Neural progenitor cell (in vitro differentiated cells): Measurements from ENCODE around the gene RNASEH2A.

ENCODE experiments used
- EZH2 ChIP-seq: fragments of 200-600 bp; sonication (generic); IDR thresholded peaks from 2 replicates; pipeline ENCODE4 v1.6.1; 2017; ENCODE audit warnings: antibody characterized with exemption, mild to moderate bottlenecking, moderate library complexity
- EZH2phosphoT487 ChIP-seq: fragments of 200-600 bp; sonication (generic); IDR thresholded peaks from 2 replicates; pipeline ENCODE4 v1.6.1; 2017; ENCODE audit warnings: antibody characterized with exemption
- TF ChIP-seq, protein P1 (sequence below): fragments of 200-600 bp; sonication (generic); IDR thresholded peaks from 2 replicates; pipeline ENCODE4 v1.5.1; 2017; ENCODE audit warnings: antibody characterized with exemption, mild to moderate bottlenecking

DNA sequence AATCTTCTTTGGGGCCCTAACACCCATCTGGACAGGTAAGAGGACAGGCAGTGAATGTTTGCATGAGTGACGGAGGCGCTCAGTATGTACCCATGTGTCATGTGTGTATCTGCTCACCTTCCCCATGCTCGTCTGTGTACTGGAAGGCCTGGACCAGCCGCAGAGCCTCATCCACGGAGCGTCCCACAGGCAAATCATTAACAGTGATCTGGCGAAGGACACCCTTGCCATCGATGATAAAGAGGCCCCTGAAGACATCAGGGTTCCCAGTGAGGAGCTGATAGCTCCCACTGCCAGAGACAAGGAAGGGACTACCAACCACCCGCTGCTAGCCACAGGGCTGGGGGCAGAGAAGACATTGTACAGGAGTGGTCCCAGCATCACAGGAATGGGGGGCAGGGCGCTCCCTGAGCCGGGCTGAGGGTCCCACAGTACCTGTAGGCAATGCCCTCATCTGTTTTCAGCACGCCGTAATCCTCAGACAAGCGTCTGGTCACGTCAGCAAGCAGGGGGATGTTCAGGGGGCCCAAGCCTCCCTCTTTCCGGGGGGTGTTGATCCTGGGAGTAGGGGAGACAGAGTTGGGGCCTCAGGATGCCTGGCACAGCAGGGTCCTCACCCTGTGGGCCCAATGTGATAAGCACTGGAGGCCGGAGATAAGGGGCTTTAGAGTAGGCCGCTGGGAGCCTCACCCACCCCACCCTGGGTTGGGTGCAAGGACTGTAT is 6.5 kb upstream of the RNASEH2A start:
- TF ChIP-seq, protein P1, sequence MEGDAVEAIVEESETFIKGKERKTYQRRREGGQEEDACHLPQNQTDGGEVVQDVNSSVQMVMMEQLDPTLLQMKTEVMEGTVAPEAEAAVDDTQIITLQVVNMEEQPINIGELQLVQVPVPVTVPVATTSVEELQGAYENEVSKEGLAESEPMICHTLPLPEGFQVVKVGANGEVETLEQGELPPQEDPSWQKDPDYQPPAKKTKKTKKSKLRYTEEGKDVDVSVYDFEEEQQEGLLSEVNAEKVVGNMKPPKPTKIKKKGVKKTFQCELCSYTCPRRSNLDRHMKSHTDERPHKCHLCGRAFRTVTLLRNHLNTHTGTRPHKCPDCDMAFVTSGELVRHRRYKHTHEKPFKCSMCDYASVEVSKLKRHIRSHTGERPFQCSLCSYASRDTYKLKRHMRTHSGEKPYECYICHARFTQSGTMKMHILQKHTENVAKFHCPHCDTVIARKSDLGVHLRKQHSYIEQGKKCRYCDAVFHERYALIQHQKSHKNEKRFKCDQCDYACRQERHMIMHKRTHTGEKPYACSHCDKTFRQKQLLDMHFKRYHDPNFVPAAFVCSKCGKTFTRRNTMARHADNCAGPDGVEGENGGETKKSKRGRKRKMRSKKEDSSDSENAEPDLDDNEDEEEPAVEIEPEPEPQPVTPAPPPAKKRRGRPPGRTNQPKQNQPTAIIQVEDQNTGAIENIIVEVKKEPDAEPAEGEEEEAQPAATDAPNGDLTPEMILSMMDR = no peak
- no peak for TF ChIP-seq EZH2phosphoT487
- TF ChIP-seq EZH2 = no peak
